Epidermal melanocyte (primary cell): ENCODE data around the gene PPARD.
"Not testable (repeated sequence)": the region's sequence is repeated elsewhere in the genome, so short reads cannot be mapped to it uniquely, and the experiment has no call there.

ENCODE experiments used
- DNase-seq: peaks from one replicate; pipeline ENCODE4 v3.0.0; 2011; ENCODE audit warnings: low spot score; ENCODE audit not compliant: insufficient read length

Gene PPARD

DNA sequence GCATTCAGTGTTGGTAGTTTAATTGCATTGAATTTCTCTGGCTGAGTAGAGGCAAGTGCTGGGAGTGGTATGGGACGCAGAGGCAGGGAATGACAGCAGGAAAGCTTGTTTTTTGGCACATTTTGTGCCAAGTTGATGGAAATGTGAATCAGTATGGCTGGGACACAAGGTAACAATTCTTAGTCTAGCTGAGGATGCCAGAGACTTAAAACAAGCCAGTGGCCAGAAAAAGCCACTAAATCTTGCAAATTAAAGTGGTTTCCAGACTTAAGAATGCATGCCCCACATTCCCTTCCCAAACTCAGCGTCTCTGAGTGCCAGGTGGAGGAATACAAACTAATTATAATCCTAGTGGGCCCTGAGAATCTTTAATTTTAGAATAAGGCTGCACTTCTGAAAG lies 35.9 kb downstream of the PPARD start:
- DNase-seq: no peak

DNA sequence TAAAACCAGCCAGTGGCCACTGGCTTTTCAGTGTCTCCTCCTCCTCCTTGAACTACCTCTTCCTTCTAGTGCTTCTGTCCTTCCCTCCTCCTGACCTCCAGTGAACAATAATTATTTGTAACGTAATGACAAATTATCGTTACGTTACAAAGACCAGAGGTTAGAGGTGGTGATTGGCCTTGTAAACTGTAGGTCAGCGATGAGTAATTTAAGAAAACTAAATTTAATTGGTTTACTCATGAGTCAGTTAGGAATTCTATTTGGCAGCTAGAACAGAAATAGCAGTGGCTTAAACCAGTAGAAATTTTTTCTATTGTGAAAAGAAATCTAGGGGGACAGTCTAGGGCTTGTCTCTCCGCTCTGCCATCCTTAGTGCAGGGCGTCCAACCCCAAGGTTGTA lies 38.8 kb downstream of the PPARD start:
- no peak for DNase-seq

GRCh38 chr6:35382015-35382414 lies 39.7 kb downstream of the PPARD start:
- DNase-seq: no peak

- peak; percentile 64 for DNase-seq
These were observed 43.3 kb downstream of the PPARD start for GRCh38 chr6:35385457-35386202.

- DNase-seq: no peak
These were observed 44.6 kb downstream of the PPARD start for GRCh38 chr6:35386989-35387388.

DNA sequence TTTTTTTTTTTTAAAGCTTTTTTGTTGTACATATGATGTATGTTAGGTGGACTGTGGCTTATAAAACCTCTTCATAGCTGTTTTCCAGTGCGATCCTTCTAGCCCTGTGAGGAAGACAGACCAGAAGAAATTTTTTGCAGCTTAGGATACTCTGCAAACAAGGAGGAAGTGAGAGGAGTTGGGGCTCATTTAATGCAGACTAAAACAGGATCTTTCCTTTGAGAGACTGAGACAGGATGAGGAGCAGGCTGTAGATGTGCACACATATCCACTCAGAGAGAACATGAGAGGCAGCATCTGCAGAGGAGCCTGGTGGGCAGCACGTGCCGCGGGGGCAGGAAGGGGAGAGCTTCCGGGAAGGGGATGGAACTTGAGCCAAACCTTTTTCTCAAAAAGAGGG lies 45.7 kb downstream of the PPARD start:
- no peak for DNase-seq

DNA sequence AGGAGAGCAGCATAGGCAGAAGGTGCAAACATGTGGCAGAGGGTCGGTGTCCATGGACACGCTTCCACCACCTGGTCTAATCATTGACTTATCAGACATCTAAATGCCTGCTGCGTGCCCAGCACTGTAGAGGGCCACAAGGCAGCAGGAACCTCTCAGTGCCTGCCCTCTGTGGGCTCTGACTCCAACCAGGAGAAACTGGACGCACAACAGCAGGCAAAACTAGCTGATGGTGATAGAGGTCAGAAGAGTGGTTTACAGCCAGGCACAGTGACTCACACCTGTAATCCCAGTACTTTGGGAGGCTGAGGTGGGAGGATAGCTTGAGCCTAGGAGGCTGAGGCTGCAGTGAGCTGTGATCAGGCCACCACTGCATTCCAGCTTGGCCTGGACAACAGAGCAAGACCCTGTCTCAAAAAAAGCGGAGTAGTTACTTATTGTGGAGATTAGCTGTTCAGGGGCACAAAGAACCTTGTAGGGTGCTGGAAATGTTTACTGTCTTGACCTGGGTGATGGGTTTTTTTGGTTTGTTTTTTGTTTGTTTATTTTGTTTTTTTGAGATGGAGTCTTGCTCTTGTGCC lies 46.5 kb downstream of the PPARD start:
- no peak for DNase-seq

- not testable (repeated sequence) for DNase-seq
These were observed 47.0 kb downstream of the PPARD start for GRCh38 chr6:35389386-35389785.

DNA sequence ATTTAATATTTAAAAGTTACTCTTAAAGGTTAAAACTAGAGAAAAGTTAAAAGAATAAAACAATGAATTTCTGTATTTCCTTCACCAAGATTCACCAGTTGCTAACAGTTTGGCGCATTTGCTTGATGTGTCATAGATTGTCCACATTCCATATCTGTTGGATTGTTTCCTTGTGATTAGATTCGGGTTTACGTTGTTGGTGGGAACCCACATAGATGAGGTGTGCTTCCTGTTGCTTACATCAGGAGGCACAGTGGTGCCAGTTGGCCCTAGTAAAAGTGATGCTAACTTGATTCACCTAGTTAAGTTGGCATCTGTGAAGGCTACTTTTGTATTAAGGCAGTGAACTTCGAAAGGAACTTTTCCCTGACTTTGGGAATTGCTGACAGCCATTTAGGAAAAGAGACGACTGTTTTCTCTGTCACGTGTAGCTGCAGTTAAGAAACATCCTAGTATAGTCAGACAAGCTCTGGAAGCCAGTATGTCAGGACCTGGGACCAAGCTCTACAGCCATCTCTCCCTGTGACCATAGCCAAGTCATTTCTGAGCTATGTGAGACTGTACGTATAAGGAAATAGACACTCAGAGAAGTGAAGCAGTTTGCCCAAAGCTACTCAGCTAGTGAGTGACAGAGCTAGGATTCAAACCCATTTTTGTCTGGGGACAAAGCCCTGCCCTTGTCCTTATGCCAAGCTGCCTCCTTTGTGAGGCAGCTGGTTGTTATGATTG lies 49.0 kb downstream of the PPARD start:
- DNase-seq: no peak

GRCh38 chr6:35392111-35392702 lies 49.8 kb downstream of the PPARD start:
- no peak for DNase-seq

DNA sequence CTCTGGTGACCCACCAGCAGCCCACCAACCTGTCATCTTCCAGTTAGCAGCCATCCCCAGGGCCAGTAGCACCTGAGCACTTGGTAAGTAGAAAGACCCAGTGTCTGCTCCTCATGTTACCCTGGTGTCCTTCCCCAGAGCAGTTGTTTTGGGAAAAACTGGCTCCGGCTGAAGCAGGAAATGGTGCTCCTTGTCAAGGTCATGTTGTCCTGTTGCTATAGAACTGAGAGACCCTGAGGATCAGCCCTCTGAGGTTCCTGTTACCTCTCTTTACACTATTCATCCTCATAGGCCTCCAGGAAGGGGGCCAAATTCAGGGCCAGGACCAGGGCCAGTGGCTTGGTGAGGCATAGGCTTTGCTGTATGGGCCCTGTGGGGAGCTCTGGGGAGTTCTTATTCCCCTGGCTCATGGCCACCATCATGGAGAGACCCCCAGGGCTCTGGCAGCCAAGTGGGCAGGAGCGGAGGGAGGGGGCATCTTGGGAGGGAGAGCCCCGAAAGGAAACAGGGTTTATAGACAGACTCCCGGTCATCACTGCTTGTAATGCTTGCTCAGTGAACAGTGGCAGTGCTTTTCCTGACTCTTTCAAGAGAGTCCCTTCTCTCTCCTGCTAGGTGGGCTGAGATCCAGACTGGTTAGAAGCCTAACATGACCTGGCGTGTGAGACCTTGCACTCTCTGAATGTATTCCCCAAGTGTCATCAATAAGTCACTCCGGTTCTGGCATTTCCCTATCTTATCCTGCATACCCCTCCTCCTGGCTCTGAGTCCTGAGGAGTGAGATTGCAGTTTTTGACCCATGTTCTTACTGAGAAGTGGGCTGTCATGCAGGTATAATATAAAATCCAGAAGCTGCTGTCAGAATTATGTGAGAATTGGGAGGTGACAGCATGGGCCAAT lies 50.7 kb downstream of the PPARD start:
- no peak for DNase-seq

GRCh38 chr6:35396991-35397390 lies 54.6 kb downstream of the PPARD start:
- no peak for DNase-seq

DNA sequence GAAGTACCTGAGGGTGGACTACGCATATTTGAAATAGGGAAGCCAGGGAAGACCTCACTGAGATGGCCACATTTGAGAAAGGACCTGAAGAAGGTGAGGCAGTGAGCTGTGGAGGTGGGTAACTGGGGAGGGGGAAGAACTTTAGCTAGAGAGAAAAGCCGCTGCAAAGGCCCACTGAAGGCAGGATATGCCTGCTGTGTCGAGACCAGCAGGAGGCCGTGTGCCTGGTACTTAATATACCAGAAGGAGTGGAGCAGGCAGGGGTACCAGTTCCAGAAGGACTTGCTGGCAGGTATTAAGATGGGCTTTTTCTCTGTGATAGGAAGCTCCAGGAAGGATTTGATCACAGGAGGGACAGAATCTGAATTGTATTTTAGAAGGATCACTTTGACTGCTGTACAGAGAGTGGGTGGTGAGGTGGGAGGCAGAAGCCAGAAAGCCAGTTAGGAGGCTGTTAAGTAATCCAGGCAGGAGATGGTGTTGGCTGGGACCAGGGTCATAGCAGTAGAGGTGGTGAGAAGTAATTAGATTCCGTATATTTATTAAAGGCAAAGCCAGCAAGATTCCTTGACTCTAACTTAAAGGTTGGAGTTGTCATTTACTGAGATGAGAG lies 55.6 kb downstream of the PPARD start:
- DNase-seq: no peak

DNA sequence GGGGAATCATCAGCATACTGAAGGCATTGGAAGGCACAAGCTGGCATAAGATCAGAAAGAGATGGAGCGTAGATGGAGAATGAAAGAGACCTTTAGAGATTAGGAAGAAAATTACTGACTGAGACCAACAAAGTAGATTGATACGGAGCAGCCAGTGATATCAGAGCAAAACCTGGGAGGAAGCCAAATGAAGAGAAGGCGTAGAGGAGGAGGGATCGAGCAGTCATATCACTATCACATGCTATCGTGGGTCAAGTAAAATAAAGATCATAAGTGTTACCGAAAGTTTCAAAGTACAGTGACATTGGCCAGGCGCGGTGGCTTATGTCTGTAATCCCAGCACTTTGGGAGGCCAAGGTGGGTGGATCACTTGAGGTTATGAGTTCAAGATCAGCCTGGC lies 56.2 kb downstream of the PPARD start:
- no peak for DNase-seq

DNA sequence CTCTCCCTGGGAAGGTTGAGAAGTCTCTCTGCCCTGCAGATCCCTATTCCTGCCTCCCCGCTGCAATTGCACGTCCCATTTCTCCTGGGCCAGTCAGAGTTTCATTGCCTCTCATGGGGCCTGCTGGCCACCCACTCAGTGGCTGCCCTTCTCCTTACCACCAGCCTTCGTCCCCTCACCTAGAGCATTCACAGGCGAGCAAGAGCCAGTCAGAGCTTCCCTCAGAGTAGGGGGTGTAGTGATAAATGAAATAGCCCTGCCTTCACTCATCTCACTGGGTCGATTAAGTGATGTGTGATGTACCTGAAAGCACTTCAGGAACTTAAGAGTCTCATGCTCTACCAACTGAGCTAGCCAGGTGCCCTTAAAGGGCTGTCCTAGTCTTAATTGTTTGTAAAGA lies 57.8 kb downstream of the PPARD start:
- DNase-seq: no peak

GRCh38 chr6:35400901-35401311 lies 58.5 kb downstream of the PPARD start:
- peak; percentile 3 for DNase-seq

DNA sequence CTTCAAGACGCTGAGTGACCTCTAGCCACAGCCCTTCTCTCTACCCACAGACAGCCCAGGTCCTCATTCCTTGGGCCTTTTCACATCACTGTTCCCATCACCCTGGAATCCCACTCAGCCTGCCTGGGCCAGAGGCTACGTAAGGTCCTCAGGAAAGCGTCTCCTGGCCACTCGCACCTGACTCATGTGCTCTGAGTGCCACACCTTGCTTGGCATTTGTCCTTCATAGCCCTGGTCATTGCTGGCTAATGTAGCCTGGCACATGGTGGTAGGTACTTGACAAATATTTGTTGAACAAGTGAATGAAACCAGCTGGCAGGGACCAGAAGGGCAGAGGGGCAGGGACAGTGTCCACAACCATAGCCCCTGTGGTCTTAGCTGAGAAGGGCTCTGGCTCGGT lies 59.2 kb downstream of the PPARD start:
- DNase-seq: no peak

DNA sequence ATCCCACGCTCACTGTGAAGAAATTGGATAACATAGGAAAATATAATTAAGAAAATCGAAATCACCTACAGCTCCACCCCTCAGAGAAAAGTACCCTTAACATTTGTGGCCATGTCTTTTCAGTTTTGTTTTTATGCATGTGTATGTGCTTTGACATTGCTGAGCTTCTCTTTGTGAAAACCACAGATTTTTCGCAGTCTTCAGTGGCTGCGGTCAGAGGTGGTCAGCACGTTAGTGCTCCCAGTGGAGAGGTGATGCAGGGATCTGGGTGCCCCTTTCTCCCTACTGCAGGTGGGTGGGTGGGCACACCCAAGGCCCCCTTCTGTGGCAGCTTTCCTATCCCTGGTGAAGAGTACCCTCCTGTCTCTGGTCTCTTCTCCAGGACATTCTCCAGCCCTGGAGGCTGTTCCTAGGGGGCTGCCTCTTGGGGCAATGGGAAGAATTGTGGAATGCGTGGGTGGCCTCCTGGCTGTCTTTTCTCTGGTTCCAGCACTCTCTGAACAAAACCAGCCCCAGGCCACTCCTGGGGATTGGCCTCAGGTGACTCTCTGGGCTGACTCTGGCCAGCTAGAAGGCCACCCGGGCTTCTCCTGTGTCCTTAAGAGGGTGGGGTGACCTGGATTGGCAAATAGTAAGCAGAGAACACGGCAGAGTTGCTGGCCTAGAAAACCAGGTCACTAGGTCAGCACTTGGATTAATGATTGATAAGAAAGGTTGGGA lies 59.9 kb downstream of the PPARD start:
- DNase-seq: peak; percentile 2

- DNase-seq: no peak
These were observed 60.5 kb downstream of the PPARD start for GRCh38 chr6:35402856-35403191.
